Testis (tissue), 2 donors: ENCODE results near the gene NCMAP.

ENCODE experiments used
- CTCF ChIP-seq, 3 experiments: fragments of 450-650 bp in 2 of 3; fragments of 200-600 bp in 1 of 3; sonication (generic) in 1 of 3; IDR thresholded peaks; one replicate each; pipeline ENCODE4 v1.5.1; 2016 to 2019; ENCODE audit warnings: antibody characterized with exemption in 3 of 3, mild to moderate bottlenecking in 2 of 3, moderate library complexity in 1 of 3
- POLR2A ChIP-seq: fragments of 450-650 bp; IDR thresholded peaks from one replicate; pipeline ENCODE4 v1.6.1; 2017; ENCODE audit warnings: antibody characterized with exemption, mild to moderate bottlenecking, moderate library complexity

- no peak for TF ChIP-seq CTCF (IDR thresholded peaks at IDR 0.05)
- TF ChIP-seq POLR2A: no peak
Observed at GRCh38 chr1:24528744-24529143, 27.1 kb upstream of the NCMAP start.
